LNCAP (cell line): ENCODE results near the gene SPNS3.

Experiments used
- TF ChIP-seq, protein P1 (sequence below): fragments of 450-650 bp; IDR thresholded peaks from 2 replicates; pipeline ENCODE4 v1.5.1; 2017; ENCODE audit warnings: mild to moderate bottlenecking

The SPNS3 gene

DNA sequence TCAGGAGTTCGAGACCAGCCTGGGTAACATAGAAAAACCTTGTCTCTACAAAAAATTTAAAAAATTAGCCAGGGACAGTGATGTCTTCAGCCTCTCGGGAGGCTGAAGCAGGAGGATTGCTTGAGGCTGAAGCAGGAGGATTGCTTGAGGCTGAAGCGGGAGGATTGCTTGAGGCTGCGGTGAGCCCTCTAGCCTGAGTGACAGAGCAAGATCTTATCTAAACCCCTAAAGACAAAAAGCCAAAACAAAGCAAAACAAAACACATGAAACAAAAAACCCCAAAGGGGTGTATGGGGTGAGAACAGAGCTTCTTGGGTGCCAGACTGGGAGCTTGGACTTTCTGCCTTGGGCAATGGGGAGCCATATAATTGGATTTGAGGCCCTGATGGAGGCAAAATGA is 2.6 kb downstream of the SPNS3 start:
- TF ChIP-seq, protein P1, sequence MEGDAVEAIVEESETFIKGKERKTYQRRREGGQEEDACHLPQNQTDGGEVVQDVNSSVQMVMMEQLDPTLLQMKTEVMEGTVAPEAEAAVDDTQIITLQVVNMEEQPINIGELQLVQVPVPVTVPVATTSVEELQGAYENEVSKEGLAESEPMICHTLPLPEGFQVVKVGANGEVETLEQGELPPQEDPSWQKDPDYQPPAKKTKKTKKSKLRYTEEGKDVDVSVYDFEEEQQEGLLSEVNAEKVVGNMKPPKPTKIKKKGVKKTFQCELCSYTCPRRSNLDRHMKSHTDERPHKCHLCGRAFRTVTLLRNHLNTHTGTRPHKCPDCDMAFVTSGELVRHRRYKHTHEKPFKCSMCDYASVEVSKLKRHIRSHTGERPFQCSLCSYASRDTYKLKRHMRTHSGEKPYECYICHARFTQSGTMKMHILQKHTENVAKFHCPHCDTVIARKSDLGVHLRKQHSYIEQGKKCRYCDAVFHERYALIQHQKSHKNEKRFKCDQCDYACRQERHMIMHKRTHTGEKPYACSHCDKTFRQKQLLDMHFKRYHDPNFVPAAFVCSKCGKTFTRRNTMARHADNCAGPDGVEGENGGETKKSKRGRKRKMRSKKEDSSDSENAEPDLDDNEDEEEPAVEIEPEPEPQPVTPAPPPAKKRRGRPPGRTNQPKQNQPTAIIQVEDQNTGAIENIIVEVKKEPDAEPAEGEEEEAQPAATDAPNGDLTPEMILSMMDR, result no peak

DNA sequence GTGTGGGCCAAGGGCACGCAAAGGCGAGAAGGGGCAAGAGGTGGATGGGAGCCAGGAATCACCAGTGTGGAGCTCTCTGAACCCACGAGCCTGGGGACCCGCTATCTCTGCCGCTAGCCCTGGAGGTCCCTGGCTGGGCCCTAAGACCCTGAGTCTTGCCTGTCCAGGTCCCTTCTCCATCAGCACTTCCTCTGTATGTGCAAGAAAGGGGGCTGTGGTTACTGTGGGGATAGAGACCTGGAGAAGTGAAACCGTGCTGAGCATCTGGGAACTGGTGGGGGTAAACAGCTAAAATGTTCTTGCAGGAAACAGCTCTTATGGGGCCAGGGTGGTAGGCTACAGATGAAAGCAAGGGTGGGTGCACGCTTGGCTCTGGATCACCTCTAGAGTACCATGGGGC is 3.1 kb downstream of the SPNS3 start:
- TF ChIP-seq, protein P1, result no peak

DNA sequence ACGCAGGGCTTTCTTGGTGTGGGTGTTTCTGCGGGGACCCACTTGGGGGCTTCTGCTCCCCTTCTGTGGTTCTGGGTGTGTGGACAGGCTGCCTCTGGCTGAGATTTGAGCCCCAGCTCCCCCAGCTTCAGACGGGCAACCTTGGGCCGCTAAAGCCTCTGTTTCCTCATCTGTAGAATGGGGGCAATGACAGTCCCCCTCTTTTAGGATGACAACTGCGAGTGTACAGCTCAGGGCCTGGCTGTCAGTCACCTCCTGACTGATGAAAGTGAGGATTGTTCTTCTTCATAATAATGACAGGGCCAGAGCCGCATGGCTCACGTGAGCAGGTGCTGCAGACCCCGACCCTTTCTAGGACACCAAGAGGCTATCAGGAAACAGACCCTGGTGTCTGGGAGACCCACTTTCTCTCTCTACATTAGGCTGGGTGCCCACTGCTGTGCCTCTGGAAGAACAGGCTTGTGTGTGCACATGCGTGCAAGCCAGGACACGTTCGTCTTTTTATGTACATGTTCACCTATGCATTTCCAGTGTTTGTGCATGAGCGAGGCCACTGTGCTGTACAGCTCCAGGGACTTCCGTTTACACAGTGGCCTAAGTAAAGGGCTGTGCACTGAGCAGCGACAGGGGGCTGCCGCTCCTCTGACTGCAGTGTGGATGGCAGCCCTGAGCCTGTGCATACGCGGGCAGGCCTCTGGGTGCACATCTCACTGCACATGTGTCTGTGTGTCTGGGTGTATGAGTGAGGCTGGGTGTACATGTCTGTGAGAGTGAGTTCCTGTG is 4.6 kb downstream of the SPNS3 start:
- TF ChIP-seq, protein P1, result no peak

DNA sequence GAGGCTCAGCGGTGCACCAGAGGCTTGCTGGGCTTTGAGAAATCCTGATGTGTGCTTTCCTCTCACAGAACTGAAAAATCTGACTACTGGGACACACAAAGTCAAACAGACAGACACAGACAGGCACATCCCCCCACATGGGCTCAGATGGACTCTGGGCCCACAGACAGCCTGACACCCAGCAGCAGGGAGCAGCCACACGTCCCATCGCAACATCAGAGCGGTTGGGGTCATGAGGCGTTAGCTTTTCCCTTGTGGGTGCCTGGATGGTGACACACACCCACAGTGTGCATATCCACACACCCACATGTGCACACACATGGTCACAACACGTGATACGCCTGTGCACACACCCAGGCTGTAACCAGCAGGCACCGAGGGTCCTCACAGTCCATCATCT is 6.3 kb downstream of the SPNS3 start:
- TF ChIP-seq, protein P1, result no peak

DNA sequence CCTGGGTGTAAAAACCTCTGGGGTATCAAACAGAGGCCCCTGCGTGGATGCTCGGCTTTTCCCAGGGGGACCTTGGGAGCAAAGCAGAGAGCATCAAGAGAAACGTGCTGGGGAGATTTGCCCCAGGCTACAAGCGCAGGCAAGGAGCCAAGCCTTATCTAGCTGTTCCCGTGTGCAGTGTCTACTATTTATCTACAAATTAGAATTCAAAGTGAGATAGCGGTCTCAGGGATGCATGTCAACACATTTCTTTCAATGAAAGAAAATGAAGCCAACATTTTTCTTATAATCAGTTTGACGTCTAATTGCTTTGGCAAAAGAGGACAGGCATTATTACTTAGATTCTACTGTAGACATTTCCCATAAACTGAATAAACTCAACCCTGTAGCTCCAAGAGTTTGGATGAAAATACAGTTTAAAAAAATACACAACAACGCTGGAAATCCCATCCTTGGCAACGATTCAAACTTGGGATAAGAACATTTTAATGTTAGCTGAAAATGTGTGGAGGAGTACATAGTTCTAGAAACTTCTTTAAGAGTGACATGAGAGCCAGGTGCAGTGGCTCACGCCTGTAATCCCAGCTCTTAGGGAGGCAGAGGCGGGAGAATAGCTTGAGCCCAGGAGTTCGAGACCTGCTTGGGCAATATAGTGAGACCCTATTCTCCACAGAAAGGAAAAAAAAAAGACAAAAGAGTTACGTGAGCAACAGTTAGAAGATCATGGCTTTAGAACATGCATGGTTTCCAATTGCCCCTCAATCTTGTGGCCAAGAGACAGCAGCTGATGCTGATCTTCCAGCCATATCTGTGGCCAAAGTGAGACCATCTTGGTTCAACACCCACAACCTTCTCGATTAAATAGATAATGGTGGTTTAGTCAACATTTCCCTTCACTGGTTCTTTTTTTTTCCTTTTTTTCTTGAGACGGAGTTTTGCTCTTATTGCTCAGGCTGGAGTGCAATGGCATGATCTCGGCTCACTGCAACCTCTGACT is 7.2 kb downstream of the SPNS3 start:
- TF ChIP-seq, protein P1, result no peak

DNA sequence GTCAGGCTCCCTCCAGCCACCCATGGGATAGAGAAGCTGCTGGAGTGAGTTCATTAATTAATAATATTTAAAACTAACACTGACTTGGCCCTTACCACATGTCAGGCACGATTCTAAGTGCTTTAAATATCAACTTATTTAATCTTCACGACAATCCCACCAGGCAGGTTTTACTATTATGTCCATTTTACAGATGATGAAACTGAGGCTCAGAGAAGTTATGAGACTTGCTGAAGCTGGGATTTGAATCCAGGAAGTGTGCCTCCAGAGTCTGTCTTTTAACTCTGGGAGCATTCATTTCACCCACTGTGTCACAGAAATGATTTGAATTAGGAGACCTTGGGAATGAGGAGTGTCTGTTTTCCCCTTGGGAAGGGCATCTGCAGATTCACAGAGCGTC is 8.8 kb downstream of the SPNS3 start:
- TF ChIP-seq, protein P1, result no peak

DNA sequence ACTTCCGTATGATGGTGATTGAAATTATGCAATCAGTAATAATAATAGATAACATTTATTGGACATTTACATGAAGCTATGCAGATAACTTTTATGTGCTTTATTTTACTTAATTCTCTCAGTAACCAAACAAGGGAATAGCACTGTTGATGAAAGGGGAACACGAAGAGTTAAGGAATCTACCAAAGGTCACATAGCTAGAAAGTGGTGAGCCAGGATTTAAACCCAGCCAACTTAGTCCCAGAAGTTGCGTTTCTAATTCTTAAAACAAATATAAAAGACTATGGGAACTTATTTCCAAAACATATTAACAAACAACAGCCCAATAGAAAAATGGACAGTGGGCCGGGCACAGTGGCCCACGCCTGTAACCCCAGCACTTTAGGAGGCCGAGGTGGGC is 9.7 kb downstream of the SPNS3 start:
- TF ChIP-seq, protein P1, result no peak
